Heart right ventricle (tissue), 16 donors: Measurements from ENCODE around the gene NARS2. TPM values are rescaled to one million over a fixed set of nuclear protein-coding genes. Genes with fewer than 3 reads are reported as not detected.

Experiments used
- ATAC-seq, 8 donors: fragments of 200-7000 bp; cut with Tn5 transposase; one replicate each; pipeline ENCODE4 v1.9.1; 2020; ENCODE audit warnings: mild to moderate bottlenecking in 8 of 8, moderate library complexity in 8 of 8, moderate number of reproducible peaks in 1 of 8
- DNase-seq, 2 donors: peaks; one replicate each; pipeline ENCODE4 v3.0.0-alpha.2; 2020
- H3K27ac ChIP-seq, 10 donors: fragments of 200-600 bp; sonication (generic) in 2 of 10; one replicate each; pipeline versions ENCODE4 v1.5.0 to v1.8.0; 2020 to 2022; ENCODE audit warnings: mild to moderate bottlenecking in 3 of 10
- H3K27me3 ChIP-seq, 7 donors: fragments of 200-600 bp; one replicate each; pipeline ENCODE4 v1.8.0; 2021 to 2022; ENCODE audit warnings: mild to moderate bottlenecking in 2 of 7
- H3K36me3 ChIP-seq, 9 donors: fragments of 200-600 bp; sonication (generic) in 1 of 9; one replicate each; pipeline versions ENCODE4 v1.5.0 to v1.8.0; 2020 to 2022; ENCODE audit warnings: mild to moderate bottlenecking in 2 of 9
- H3K4me1 ChIP-seq, 9 donors: fragments of 200-600 bp; sonication (generic) in 1 of 9; one replicate each; pipeline versions ENCODE4 v1.5.0 to v1.8.0; 2020 to 2022; ENCODE audit warnings: mild to moderate bottlenecking in 4 of 9
- H3K4me3 ChIP-seq, 10 donors: fragments of 200-600 bp; sonication (generic) in 2 of 10; one replicate each; pipeline versions ENCODE4 v1.5.0 to v1.8.0; 2020 to 2022; ENCODE audit warnings: mild to moderate bottlenecking in 7 of 10, moderate library complexity in 2 of 10
- H3K9me3 ChIP-seq, 11 donors: fragments of 200-600 bp in 10 of 11; sonication (generic) in 2 of 11; one replicate each; pipeline versions ENCODE4 v1.5.0 to v1.8.0; 2013 to 2022; ENCODE audit warnings: mild to moderate bottlenecking in 2 of 11, control low read depth in 1 of 11, moderate library complexity in 1 of 11
- WGBS, 2 donors: extraction: QIAGEN DNeasy Blood & Tissue Kit; methylation state at CpG; one replicate each; pipeline ENCODE4 v1.1.7; 2013; ENCODE audit warnings: inconsistent platforms in 1 of 2; 5-methylcytosine and 5-hydroxymethylcytosine counted together
- intact Hi-C, 10 donors: fragments of 100-400 bp; cut with DNase I; formaldehyde crosslinking; loops; one replicate each; pipeline versions ENCODE4 v1.11.1 to v1.14.2; 2022
- long read RNA-seq, 3 donors: library from polyadenylated mRNA; unstranded; transcript quantifications; one replicate each; pipeline ENCODE4 v2.0.0, GENCODE V29; 2020 to 2021
- polyA plus RNA-seq, 2 donors: library from polyadenylated mRNA; stranded (reverse); fragments of 200-250 nt; gene quantifications; one replicate each; pipeline ENCODE4 v1.2.3, GENCODE V29; 2013
- total RNA-seq, 10 donors: library from RNA; stranded (reverse); fragmentation: NEBNext Ultra II Directional in 3 of 10; extraction: Animal tissue kit (Norgen Biotek cat#: 25700) in 3 of 10; gene quantifications; one replicate each; pipeline versions ENCODE4 v1.2.1 to v1.2.4, GENCODE V29; 2021 to 2023
- TF ChIP-seq, protein P1 (sequence below), 9 donors: fragments of 200-600 bp; sonication (generic) in 2 of 9; IDR thresholded peaks; one replicate each; pipeline versions ENCODE4 v1.5.0 to v1.8.0; 2021 to 2022; ENCODE audit warnings: antibody characterized with exemption in 9 of 9, mild to moderate bottlenecking in 5 of 9, moderate library complexity in 1 of 9
- donor health status: Arrhythmogenic right ventricular cardiomyopathy.
- donor health status: ischemic (EF 13 %, LVEDD 7.1; RV severe dilation, severe dysfunction).
- donor health status: healthy with polysubstance abuse.
- donor health status: DM: no; HTN: yes; CAD: no.
- donor health status: DM: no; HTN: no; CAD: no.
- donor health status: ischemic (EF 25% LVEDD 6.9; RV normal size, moderate dysfunction).
- donor health status: ischemic (EF 25% LVEDD 5.7; RV mildly dilated, moderate dysfunction).
- donor health status: healthy.
- donor health status: DM: yes; HTN: yes; CAD: no.
- donor health status: Ischemic cardiomyopathy.
- donor health status: ischemic (EF 35%, LVEDD 5.7; RV mildly dilated, moderate dysfunction).
- donor health status: nonischemic (EF 11% LVEDD 7.7; RV severe dilation, severe dysfunction).
- donor health status: DM: yes; HTN: yes; CAD: no.
- donor health status: PGD.
- donor health status: ischemic (EF 29% LVEDD 5.4; RV normal size, mild dysfunction).
- donor health status: nonischemic (EF 23%, LVEDD 6.1; RV moderate dilation, normal function).

The NARS2 gene, protein sequence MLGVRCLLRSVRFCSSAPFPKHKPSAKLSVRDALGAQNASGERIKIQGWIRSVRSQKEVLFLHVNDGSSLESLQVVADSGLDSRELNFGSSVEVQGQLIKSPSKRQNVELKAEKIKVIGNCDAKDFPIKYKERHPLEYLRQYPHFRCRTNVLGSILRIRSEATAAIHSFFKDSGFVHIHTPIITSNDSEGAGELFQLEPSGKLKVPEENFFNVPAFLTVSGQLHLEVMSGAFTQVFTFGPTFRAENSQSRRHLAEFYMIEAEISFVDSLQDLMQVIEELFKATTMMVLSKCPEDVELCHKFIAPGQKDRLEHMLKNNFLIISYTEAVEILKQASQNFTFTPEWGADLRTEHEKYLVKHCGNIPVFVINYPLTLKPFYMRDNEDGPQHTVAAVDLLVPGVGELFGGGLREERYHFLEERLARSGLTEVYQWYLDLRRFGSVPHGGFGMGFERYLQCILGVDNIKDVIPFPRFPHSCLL
- 10 to 100 TPM; 14.8 to 20.1 (median 16.7) TPM for total RNA-seq
- polyA plus RNA-seq = 10 to 100 TPM; 12.4 to 18.7 TPM
- long read RNA-seq, donor 1, transcript NARS2-201 (14 exons, 2,519 nt) = major isoform, 48 of 62 reads
- long read RNA-seq, donor 1, partial matches to known transcripts = 1 of 62 reads
- long read RNA-seq, donor 1, other reads (novel, unspliced or antisense) = 13 of 62 reads
- long read RNA-seq, donor 2, transcript NARS2-201 (14 exons, 2,519 nt) = major isoform, 51 of 72 reads
- long read RNA-seq, donor 2, partial matches to known transcripts = 3 of 72 reads
- long read RNA-seq, donor 2, other reads (novel, unspliced or antisense) = 18 of 72 reads
- long read RNA-seq, donor 3, transcript NARS2-201 (14 exons, 2,519 nt) = major isoform, 102 of 132 reads
- long read RNA-seq, donor 3, partial matches to known transcripts = 7 of 132 reads
- long read RNA-seq, donor 3, other reads (novel, unspliced or antisense) = 23 of 132 reads

DNA sequence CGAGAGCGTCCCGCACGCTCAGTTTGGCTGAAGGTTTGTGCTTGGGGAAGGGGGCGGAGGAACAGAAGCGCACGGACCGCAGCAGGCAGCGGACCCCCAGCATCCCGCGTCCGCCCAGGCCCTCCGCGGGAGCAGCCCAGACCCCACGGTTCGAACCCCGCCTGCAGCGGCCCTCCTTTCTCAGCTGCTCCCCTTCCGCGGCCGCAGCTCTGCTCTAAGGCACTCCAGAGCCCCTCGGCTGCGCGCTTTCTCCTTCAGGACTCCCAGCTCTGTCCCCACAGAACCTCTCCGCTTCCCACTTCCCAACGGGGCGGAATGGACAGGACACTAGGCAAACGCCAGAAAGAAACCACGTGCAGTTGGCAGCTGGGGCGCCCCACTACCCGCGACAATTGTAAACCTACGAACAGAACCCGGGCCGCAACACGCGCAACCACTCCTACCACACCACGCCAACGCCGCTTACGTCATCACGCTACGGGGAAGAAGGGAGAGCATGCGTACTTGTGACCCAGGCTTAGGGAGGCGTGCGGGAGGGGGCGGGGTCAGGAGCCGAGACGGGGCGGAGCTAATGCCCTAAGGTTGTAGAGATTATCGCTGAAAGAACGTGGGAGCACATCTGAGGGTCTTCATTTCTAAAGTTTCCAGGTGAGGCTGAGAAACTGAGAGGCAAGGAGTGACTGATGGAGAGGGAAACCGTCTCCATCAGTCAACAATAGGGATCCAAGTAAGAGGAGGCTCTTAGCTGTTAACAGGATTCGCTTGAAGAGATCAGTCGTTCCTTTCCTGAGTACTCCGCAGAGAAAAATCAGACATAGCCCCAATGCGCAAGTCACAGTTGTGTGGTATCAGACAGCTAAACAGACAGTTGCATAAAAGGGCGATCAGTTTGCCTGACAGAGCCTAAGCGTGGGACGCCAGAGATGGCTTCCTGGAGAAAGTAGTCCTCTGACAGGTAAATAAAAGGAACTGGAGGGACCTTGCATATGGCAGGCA, at the start of gene NARS2:
TSS of gene NARS2 (minus strand) at position 479 of the 996 bp plus-strand sequence. CDS start at position 103, 376 bp downstream.
- Histone ChIP-seq H3K27ac (peak within 1 kb of the TSS in 9 of 10 donors; percentile 68 to 87 (median 85)), H3K9me3 (no peaks in the 10 kb centered on the region), H3K27me3 (no peaks in the 10 kb centered on the region), H3K4me3 (peak within 1 kb of the TSS; percentile 56 to 96 (median 76)), H3K36me3 (peaks cover 0 to 17% (median 8%) of the 10 kb centered on the region in 9 donors), H3K4me1 (peaks cover 0 to 34% (median 17%) of the 10 kb centered on the region in 9 donors)
- WGBS, 2 donors = 0% methylated on average over 60 of the region's 60 CpGs
- TF ChIP-seq, protein P1, sequence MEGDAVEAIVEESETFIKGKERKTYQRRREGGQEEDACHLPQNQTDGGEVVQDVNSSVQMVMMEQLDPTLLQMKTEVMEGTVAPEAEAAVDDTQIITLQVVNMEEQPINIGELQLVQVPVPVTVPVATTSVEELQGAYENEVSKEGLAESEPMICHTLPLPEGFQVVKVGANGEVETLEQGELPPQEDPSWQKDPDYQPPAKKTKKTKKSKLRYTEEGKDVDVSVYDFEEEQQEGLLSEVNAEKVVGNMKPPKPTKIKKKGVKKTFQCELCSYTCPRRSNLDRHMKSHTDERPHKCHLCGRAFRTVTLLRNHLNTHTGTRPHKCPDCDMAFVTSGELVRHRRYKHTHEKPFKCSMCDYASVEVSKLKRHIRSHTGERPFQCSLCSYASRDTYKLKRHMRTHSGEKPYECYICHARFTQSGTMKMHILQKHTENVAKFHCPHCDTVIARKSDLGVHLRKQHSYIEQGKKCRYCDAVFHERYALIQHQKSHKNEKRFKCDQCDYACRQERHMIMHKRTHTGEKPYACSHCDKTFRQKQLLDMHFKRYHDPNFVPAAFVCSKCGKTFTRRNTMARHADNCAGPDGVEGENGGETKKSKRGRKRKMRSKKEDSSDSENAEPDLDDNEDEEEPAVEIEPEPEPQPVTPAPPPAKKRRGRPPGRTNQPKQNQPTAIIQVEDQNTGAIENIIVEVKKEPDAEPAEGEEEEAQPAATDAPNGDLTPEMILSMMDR (IDR thresholded peaks at IDR 0.05) = no peak
- DNase-seq (peak; percentile 96 to 98), ATAC-seq (peak; percentile 99 to 100 (median 100))
- intact Hi-C loops = loop anchor here in 1 of 10 donors (10.0 kb wide), 1 partner anchor 430 kb away; no protein-coding TSS in a partner anchor

DNA sequence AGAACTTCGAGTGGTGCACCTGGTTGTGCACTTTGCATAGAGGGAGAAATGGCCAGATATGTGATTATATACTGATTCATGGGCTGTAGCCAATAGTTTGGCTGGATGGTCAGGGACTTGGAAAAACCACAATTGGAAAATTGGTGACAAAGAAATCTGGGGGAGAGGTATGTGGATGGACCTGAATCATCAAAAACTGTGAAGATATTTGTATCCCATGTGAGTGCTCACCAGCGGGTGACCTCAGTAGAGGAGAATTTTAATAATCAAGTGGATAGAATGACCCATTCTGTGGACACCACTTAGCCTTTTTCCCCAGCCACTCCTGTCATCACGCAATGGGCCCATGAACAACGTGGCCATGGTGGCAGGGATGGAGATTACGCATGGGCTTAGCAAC, 48.0 kb upstream of the NARS2 start:
- no peak for DNase-seq
- peaks cover 0 to 35% (median 4%) of the 10 kb centered on the region in 11 donors for H3K9me3 ChIP-seq
- 76 to 79% methylated on average over 5 of the region's 5 CpGs for WGBS, 2 donors
- no peaks in the 10 kb centered on the region for H3K27me3 ChIP-seq
- TF ChIP-seq, protein P1 (IDR thresholded peaks at IDR 0.05) = no peak
- no peak for ATAC-seq
- no peaks in the 10 kb centered on the region for H3K4me1 ChIP-seq
- H3K36me3 ChIP-seq = no peaks in the 10 kb centered on the region
- intact Hi-C loops = no loop called here
- no peak overlapping the region for H3K4me3 ChIP-seq
- H3K27ac ChIP-seq = no peak overlapping the region

DNA sequence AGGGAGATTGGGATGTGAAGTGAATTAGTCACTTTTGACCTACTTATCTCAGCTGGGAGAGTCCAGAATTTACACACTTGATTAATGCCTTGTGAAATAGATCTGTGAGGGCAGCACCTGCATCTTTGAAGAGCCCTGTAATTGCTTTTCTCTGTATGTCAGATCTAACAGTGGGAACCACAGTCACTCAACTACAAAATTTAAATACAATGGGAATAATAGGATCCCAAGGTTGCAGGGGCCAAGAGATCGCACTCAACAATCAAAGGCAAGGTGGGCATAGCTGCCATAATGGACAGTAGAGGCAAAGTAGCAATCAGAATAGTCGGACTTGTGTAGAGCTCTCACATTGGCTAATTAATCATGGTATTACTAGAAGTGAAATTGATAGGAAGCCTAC, 45.5 kb upstream of the NARS2 start:
- Histone ChIP-seq H3K36me3 (no peaks in the 10 kb centered on the region), H3K9me3 (peaks cover 0 to 32% (median 4%) of the 10 kb centered on the region in 11 donors), H3K4me3 (no peak overlapping the region), H3K4me1 (no peaks in the 10 kb centered on the region), H3K27ac (no peak overlapping the region), H3K27me3 (no peaks in the 10 kb centered on the region)
- intact Hi-C loops = no loop called here
- 69 to 85% methylated on average over 2 of the region's 2 CpGs for WGBS, 2 donors
- ATAC-seq (no peak), DNase-seq (no peak)
- TF ChIP-seq, protein P1 (IDR thresholded peaks at IDR 0.05) = no peak
